IPS-20b (cell line): ENCODE results near the gene LPP.

Experiments used
- H3K27ac ChIP-seq: one replicate; pipeline ENCODE4 v1.5.1; 2013; ENCODE audit warnings: low read length
- H3K27me3 ChIP-seq: 2 replicates; pipeline ENCODE4 v1.6.1; 2013; ENCODE audit warnings: mild to moderate bottlenecking, low read length, inconsistent platforms; ENCODE audit not compliant: insufficient read depth
- H3K36me3 ChIP-seq: 2 replicates; pipeline ENCODE4 v1.6.1; 2013; ENCODE audit warnings: low read depth, mild to moderate bottlenecking, inconsistent platforms, low read length, moderate library complexity; ENCODE audit not compliant: insufficient read depth
- H3K4me1 ChIP-seq: 2 replicates; pipeline ENCODE4 v1.6.1; 2013; ENCODE audit warnings: mild to moderate bottlenecking, control low read depth, inconsistent platforms, low read length, moderate library complexity; ENCODE audit not compliant: insufficient read depth
- H3K4me3 ChIP-seq: 2 replicates; pipeline ENCODE4 v1.5.1; 2013; ENCODE audit warnings: mild to moderate bottlenecking, low read length, inconsistent platforms
- H3K9ac ChIP-seq: 2 replicates; pipeline ENCODE4 v1.6.1; 2013; ENCODE audit warnings: low read depth, mild to moderate bottlenecking, inconsistent platforms, low read length, moderate library complexity
- H3K9me3 ChIP-seq: 2 replicates; pipeline ENCODE4 v1.6.1; 2013; ENCODE audit warnings: mild to moderate bottlenecking, low read depth, low read length, inconsistent platforms; ENCODE audit not compliant: insufficient read depth

The LPP gene

GRCh38 chr3:188286087-188286513 lies 132.1 kb downstream of the LPP start:
- Histone ChIP-seq H3K9me3 (no peaks in the 10 kb centered on the region), H3K4me3 (no peak overlapping the region), H3K27ac (no peak overlapping the region), H3K4me1 (0 out of 2 replicates have a peak, but pooled peaks cover 3% of the 10 kb centered on the region), H3K27me3 (no peaks in the 10 kb centered on the region), H3K36me3 (no peaks in the 10 kb centered on the region), H3K9ac (no peak overlapping the region)

- Histone ChIP-seq H3K4me1 (0 out of 2 replicates have a peak, but pooled peaks cover 3% of the 10 kb centered on the region), H3K4me3 (no peak overlapping the region)
Measured at GRCh38 chr3:188287339-188287738, 133.4 kb downstream of the LPP start.

GRCh38 chr3:188287762-188288505 lies 134.0 kb downstream of the LPP start:
- Histone ChIP-seq H3K9ac (no peak overlapping the region), H3K36me3 (no peaks in the 10 kb centered on the region), H3K4me1 (0 out of 2 replicates have a peak, but pooled peaks cover 3% of the 10 kb centered on the region), H3K9me3 (no peaks in the 10 kb centered on the region), H3K27me3 (no peaks in the 10 kb centered on the region), H3K27ac (no peak overlapping the region), H3K4me3 (no peak overlapping the region)

More at GRCh38 chr3:188287339-188287738, 133.4 kb downstream of the LPP start:
- no peak overlapping the region for H3K27ac ChIP-seq
- no peak overlapping the region for H3K9ac ChIP-seq
- no peaks in the 10 kb centered on the region for H3K27me3 ChIP-seq
- H3K9me3 ChIP-seq = no peaks in the 10 kb centered on the region
- H3K36me3 ChIP-seq = no peaks in the 10 kb centered on the region

DNA sequence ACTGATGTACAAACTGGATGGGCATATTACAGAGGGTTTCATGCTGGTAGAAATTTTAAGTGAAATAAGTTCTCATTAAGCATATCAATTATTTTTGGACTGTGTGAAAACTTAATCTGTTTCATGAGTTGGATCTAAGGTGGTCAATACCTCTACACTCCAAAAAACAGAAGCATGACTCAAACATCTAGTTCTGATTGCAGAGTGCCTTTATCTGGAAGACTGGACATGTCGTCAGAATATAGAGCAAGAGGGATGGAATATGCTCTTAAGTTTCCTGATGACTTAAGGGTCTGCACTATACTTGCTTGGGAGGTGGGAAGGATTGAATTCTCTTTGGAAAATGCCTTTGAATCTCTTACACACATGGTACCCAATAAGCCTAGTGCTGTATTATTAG lies 138.3 kb downstream of the LPP start:
- H3K4me3 ChIP-seq = no peak overlapping the region
- 0 out of 2 replicates have a peak, but pooled peaks cover 3% of the 10 kb centered on the region for H3K4me1 ChIP-seq
- no peaks in the 10 kb centered on the region for H3K27me3 ChIP-seq
- no peaks in the 10 kb centered on the region for H3K9me3 ChIP-seq
- H3K36me3 ChIP-seq = no peaks in the 10 kb centered on the region
- no peak overlapping the region for H3K27ac ChIP-seq
- no peak overlapping the region for H3K9ac ChIP-seq

DNA sequence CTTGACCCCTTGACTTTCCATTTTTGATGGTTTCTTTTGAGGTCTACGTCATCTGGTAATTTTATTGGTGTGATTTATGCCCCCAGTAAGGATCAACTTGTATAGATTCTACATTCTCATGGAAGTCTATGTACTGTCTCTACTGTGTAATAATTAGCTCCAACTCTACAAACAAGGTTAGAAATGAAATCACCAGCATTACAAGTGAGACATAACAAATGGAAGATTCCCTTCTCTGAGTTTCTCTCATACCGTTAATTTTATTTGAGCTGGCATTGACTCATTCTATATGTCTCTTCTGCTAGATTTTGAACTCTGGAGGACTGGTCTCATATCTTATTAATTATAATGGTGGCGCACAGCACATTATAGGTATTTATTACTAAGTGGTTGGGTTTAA lies 138.9 kb downstream of the LPP start:
- Histone ChIP-seq H3K4me3 (no peak overlapping the region), H3K4me1 (0 out of 2 replicates have a peak, but pooled peaks cover 3% of the 10 kb centered on the region), H3K36me3 (no peaks in the 10 kb centered on the region), H3K9me3 (no peaks in the 10 kb centered on the region), H3K9ac (no peak overlapping the region), H3K27me3 (no peaks in the 10 kb centered on the region), H3K27ac (no peak overlapping the region)

DNA sequence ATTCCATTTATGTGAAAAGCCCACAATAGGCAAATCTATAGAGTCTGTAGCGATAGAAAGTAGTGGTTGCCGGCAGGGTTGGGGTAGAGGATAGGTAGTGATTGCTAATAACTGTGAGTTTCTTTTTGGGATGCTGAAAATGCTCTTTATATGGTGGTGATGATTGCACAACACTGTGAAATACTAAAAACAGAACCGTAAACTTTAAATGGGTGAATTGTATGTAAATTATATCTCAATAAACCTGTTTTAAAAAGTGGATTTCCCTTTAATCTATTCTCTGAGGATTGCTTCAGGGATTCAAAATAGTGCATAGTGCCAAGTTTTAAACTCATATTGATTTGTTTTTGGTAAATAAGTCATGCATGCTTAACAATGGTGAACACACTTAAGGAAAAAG lies 140.2 kb downstream of the LPP start:
- Histone ChIP-seq H3K9me3 (no peaks in the 10 kb centered on the region), H3K27ac (no peak overlapping the region), H3K4me1 (peaks cover 15% of the 10 kb centered on the region), H3K27me3 (no peaks in the 10 kb centered on the region), H3K36me3 (no peaks in the 10 kb centered on the region), H3K4me3 (no peak overlapping the region), H3K9ac (no peak overlapping the region)

DNA sequence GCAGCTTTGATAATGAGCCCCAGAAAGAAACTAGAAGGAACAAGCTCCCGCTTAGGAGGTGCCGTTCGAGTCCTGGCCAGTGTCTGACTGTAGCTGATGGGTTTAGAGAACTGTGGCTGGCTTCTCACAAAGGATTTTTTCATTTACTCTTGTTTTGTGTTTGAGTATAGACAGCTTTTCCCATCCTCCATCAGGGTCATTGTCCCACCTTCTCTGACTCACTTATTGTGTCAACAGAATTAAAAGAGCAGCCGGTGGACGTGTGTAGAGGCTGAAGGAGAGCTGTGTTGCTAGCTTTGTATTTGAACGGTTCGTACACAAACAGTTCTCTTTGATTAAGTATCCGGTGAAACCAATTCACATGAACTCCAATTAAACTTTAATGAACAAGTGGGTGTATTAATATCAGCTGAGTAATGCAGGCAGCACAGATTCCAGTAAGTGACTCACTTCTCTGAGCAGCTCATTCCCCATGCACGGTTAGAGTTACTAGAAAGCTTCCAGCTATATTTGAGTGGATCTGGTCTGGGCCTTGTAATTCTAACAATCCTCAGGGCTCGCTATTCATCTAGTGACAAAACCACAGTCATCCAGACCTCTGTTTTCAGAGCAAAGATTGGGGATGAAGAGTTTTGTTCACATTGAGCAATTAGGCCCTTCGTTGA lies 141.0 kb downstream of the LPP start:
- Histone ChIP-seq H3K4me1 (peaks cover 24% of the 10 kb centered on the region), H3K4me3 (no peak overlapping the region), H3K9ac (no peak overlapping the region)

DNA sequence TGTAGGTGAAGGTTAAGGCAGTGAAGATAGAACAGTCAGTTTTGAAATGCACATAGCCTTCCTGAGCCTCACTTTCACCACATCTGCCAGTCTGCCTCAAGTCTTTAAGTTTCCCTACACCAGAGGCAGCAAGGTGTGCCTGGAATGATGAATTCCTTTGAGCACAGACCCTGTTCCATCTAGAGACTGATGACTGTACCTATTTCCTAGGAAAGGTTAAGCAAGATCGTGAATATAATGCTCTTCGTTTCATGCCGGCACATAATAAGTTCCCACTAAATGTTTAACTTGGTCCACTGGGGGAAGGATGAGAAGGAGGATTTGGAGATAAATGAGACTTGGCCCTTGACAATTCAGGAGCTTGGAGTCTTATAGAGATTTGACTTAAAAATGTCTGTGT lies 141.9 kb downstream of the LPP start:
- H3K4me3 ChIP-seq = no peak overlapping the region
- no peaks in the 10 kb centered on the region for H3K27me3 ChIP-seq
- no peak overlapping the region for H3K27ac ChIP-seq
- H3K4me1 ChIP-seq = peaks cover 30% of the 10 kb centered on the region
- H3K9me3 ChIP-seq = no peaks in the 10 kb centered on the region
- H3K9ac ChIP-seq = no peak overlapping the region
- H3K36me3 ChIP-seq = no peaks in the 10 kb centered on the region

More for the DNA sequence above, 141.0 kb downstream of the LPP start:
- Histone ChIP-seq H3K9me3 (no peaks in the 10 kb centered on the region), H3K36me3 (no peaks in the 10 kb centered on the region), H3K27ac (no peak overlapping the region), H3K27me3 (no peaks in the 10 kb centered on the region)

GRCh38 chr3:188296761-188297612 lies 143.0 kb downstream of the LPP start:
- Histone ChIP-seq H3K27ac (no peak overlapping the region), H3K9me3 (no peaks in the 10 kb centered on the region), H3K27me3 (no peaks in the 10 kb centered on the region), H3K36me3 (no peaks in the 10 kb centered on the region), H3K9ac (no peak overlapping the region), H3K4me1 (peaks cover 39% of the 10 kb centered on the region), H3K4me3 (no peak overlapping the region)

DNA sequence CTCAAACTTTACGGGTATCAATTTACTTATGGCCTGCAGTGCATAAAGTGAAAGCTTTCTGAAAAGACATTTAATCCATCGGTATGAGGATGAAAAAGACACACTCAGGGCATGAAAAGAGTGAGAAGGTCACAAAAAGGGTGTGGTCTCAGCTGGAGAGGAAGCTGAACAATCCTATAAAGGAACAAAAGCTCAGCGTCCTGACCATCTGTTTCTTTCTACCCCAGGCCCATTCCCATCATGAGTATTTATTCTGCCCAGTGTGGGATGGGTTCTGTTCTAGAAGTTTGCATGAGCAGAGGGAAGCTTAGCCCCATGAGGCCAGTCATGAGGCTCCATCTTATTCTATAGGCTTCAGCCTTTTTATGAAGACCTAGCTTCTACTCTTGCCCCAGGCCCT lies 144.6 kb downstream of the LPP start:
- Histone ChIP-seq H3K9ac (no peak overlapping the region), H3K4me3 (no peak overlapping the region), H3K27me3 (no peaks in the 10 kb centered on the region), H3K27ac (no peak overlapping the region), H3K4me1 (peaks cover 54% of the 10 kb centered on the region), H3K9me3 (no peaks in the 10 kb centered on the region), H3K36me3 (no peaks in the 10 kb centered on the region)

DNA sequence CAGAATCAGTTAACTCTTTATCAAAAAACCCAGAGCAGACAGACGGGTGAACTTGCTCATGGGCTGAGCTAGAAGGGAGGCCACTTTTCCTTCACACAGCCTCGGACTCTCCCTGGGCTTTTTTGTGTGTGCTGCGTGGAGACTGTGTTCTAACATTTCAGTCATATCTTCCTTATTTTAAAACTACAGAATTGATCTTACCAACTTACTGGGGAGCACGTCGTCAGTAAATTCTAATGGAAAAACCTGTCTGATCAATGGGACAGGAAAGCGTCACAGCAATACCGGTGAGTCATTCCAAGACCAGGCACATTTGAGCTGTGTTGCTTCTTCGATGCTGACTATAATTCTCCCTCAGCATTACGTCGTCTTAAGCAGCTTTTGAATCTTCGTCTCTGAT lies 145.1 kb downstream of the LPP start:
- no peaks in the 10 kb centered on the region for H3K36me3 ChIP-seq
- H3K4me3 ChIP-seq = no peak overlapping the region
- H3K9ac ChIP-seq = no peak overlapping the region
- H3K9me3 ChIP-seq = no peaks in the 10 kb centered on the region
- H3K4me1 ChIP-seq = peaks cover 58% of the 10 kb centered on the region
- H3K27ac ChIP-seq = no peak overlapping the region
- H3K27me3 ChIP-seq = no peaks in the 10 kb centered on the region
